GM12874 (cell line): ENCODE results near the gene HAP1.

ENCODE experiments used
- TF ChIP-seq, protein P1 (sequence below): IDR thresholded peaks from 2 replicates; pipeline ENCODE4 v1.5.1; 2011; ENCODE audit warnings: low read depth, mild to moderate bottlenecking, control low read depth, low read length, moderate library complexity; ENCODE audit not compliant: insufficient read depth

HAP1 gene

DNA sequence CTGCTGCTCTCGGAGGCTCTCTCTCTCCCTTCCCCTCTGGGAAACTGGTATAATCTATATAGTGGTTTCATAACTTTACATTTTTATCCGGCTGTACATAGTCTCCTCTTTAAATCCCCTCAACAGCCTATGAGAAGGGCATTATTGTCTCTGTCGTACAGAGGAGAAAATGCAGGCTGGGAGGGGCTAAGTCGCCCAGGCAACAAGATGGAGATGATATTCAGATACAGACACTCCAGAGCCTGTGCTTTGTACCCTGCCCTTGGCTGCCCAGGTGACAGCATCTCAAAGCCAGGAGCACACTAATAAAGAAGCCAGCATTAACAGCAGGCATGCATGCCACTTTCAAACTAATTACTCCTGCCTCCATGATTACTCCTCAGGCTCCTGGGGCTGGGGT, 50.4 kb downstream of the HAP1 start:
- TF ChIP-seq, protein P1, sequence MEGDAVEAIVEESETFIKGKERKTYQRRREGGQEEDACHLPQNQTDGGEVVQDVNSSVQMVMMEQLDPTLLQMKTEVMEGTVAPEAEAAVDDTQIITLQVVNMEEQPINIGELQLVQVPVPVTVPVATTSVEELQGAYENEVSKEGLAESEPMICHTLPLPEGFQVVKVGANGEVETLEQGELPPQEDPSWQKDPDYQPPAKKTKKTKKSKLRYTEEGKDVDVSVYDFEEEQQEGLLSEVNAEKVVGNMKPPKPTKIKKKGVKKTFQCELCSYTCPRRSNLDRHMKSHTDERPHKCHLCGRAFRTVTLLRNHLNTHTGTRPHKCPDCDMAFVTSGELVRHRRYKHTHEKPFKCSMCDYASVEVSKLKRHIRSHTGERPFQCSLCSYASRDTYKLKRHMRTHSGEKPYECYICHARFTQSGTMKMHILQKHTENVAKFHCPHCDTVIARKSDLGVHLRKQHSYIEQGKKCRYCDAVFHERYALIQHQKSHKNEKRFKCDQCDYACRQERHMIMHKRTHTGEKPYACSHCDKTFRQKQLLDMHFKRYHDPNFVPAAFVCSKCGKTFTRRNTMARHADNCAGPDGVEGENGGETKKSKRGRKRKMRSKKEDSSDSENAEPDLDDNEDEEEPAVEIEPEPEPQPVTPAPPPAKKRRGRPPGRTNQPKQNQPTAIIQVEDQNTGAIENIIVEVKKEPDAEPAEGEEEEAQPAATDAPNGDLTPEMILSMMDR = no peak

DNA sequence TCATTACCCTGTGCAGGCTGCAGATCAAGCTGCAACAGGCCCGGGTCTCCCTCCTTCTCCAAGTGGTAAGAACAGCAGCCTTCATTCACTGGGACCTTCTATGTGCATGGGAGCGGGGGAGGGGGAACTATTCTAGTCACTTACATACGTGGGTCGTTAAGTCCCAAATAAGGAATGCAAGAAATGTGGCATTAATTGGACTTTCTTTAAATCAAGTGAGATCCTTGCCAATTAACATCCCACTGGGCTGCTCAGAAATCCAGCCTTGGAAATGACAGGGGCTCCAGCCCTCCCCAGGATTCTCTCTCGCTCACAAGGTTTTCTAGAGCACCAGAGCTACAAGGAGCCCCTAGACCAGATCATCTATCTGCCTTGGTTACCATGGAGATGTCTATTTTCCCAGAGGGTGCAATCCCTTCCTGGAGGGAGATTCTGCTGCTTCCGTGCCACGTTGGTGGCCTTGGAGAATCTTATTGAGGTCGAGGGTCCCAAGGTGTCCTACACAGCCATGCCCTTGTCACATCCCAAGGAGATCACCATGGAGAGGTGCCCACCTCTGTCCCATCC, 50.9 kb downstream of the HAP1 start:
- TF ChIP-seq, protein P1 = no peak

DNA sequence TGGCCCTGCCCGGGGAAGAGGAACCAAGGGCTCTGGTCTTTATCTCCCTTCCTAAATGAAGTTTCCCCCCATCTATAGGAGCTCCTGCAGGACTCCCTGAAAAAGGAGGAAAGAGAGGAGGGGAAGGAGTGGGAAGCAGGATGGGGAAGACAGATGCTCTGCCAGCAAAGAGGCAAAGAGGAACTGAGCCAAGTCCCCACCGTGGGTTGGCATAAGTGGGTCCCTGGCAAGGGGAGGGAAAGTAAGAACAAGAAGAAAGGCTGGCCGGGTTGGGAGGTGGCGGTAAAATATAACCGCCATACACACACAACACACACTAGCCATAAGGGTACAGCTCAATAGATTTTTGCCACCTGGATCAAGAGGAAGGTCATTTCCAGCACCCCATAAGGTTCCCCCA, 51.8 kb downstream of the HAP1 start:
- TF ChIP-seq, protein P1 = no peak

DNA sequence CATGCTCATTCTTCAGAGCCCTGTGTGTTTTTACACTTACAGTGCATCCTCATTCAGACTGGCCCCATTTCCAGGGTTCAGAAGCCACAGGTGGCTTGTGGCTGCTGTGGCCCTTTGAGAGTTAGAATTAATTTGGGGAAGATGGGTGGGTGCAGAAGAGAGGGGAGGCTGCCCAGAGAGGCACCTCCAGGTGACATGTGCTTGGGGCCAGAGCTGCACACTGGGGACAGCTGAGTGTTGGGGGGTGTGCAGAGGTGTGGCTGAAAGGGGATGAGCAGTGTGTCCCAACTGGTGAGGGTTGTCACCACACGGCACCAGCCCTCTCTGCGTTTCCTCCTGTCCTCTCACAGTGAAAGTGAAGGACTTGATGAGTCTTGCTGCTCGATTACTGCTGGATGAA, 52.7 kb downstream of the HAP1 start:
- TF ChIP-seq, protein P1 = no peak

DNA sequence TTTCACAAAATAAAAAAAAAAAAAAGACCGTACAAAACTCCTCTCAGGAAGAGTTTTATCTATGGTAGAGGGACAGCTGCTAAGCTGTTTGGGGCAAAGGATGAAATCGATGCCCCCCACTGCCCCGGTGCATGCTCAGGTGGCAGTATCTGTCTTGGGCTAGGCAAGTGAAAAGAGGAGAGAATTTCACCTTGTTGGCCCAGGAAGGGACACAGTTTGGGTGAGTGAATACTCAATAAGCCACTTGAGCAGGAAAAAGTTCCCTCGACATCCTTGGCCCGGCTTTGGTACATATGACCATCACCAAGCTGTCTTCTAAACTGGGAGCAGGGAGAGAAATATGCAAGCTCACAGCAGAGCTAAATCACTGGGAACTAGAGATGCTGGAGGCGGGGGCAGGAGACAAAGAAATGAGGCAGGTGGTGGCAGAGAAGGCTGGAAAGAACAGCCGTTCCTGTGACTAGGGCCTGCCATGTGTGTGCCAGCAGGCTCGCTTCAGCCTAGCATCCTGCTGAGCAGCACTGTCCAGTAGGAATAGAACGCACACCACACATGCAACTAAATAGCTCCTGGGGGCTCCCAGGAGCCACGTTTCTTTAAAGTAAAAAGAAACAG, 53.9 kb downstream of the HAP1 start:
- TF ChIP-seq, protein P1 = no peak

DNA sequence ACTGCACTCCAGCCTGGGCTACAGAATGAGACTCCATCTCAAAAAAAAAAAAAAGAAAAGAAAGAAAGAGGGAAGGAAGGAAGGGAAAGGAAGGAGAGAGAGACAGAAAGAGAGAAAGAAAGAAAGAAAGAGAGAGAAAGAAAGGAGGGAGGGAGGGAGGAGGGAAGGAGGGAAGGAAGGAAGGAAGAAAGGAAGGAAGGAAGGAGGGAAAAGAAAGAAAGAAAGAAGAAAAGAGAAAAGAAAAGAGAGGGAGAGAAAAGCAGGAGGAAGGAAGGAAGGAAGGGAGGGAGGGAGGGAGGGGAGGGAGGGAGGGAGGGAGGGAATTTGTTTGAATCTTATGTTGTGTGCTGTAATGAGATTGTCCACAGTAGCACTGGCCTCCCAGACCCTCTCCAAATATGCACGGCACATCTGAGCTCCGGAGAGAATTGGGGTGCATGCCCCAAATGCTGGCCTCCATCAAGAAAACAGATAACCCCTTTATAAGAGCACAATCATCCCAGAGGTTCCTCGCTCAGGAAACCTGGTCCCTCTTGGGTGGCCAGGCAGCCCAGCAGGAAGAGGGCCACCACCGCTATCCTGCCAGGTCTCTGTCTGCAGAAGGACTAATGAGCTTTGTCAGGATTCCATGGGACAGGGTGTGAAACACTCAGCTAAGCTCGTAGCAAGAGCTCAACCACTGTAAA, 54.6 kb downstream of the HAP1 start:
- TF ChIP-seq, protein P1 = no peak

DNA sequence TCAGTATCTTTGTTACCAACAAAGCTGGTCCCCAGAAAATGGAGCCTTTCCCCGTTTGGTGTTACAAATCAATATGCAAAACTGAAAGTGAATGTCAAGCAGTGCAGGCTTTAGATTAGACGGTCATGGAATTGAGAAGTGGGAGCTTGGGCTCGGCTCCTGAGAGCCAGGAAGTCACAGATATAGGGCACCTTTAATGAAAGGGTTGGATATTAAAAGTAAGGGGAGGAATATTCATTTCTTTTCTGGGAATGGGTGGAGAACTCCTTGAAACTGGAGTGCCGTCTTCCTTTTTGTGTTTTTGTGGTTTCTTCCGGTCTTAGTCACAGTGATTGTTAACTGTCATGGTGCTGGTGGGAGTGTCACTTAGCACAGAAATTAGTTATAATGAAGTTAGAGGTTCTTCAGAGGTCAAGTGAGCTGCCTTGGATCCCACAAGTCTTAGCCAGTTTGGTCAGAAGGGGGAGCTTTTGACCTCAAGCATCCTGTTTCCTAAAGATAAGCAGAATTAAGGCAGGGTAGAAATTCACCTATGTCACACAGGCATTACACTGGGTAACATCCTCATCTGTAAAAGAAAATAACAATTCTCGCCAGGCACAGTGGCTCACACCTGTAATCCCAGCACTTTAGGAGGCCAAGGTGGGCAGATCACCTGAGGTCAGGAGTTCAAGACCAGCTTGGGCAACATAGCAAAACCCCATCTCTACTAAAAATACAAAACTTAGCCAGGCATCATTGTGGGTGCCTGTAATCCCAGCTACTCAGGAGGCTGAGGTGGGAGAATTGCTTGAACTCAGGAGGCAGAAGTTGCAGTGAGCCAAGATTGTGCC, 55.3 kb downstream of the HAP1 start:
- TF ChIP-seq, protein P1 = peak; percentile 24; the same call in 1 of the 2 replicates
